NCI-H82 treated with DMSO at 0.1 percent for 48 hours (cell line): ENCODE measurements around the gene ADAM19.
A peak's percentile ranks its signal among the peaks of the same experiment; 100 is the strongest.

Experiments
- DNase-seq: peaks from one replicate; lab custom pipeline; 2025; ENCODE audit not compliant: unreplicated experiment; lab: John Stamatoyannopoulos, UW

The ADAM19 gene

GRCh38 chr5:157594675-157595459 lies 19.3 kb upstream of the ADAM19 start:
- DNase-seq = no peak

- no peak for DNase-seq
Measured at GRCh38 chr5:157594257-157594656, 18.7 kb upstream of the ADAM19 start.

- DNase-seq = no peak
Measured at GRCh38 chr5:157593052-157593757, 17.6 kb upstream of the ADAM19 start.

- no peak for DNase-seq
Measured at GRCh38 chr5:157592594-157592993, 17.0 kb upstream of the ADAM19 start.

GRCh38 chr5:157590478-157590877 lies 14.9 kb upstream of the ADAM19 start:
- no peak for DNase-seq

- no peak for DNase-seq
Measured at GRCh38 chr5:157584628-157585027, 9.1 kb upstream of the ADAM19 start.

- DNase-seq = no peak
Measured at GRCh38 chr5:157582731-157583620, 7.4 kb upstream of the ADAM19 start.

- DNase-seq = no peak
Measured at GRCh38 chr5:157581901-157582300, 6.3 kb upstream of the ADAM19 start.

GRCh38 chr5:157578079-157578780 lies 2.7 kb upstream of the ADAM19 start:
- no peak for DNase-seq

GRCh38 chr5:157576678-157577077 lies 1.1 kb upstream of the ADAM19 start:
- no peak for DNase-seq

- DNase-seq = peak; percentile 14
Measured at GRCh38 chr5:157574456-157575380, 857 bp downstream of the ADAM19 start.

GRCh38 chr5:157571357-157571827 lies 4.2 kb downstream of the ADAM19 start:
- no peak for DNase-seq

- DNase-seq = no peak
Measured at GRCh38 chr5:157570531-157571200, 4.9 kb downstream of the ADAM19 start.

- no peak for DNase-seq
Measured at GRCh38 chr5:157568720-157569119, 6.9 kb downstream of the ADAM19 start.

- DNase-seq = no peak
Measured at GRCh38 chr5:157568222-157568621, 7.4 kb downstream of the ADAM19 start.

- no peak for DNase-seq
Measured at GRCh38 chr5:157566902-157567489, 8.6 kb downstream of the ADAM19 start.

GRCh38 chr5:157563929-157564716 lies 11.5 kb downstream of the ADAM19 start:
- DNase-seq = no peak

GRCh38 chr5:157563373-157563928 lies 12.1 kb downstream of the ADAM19 start:
- DNase-seq = no peak
